NCI-H446 (cell line): ENCODE measurements around the gene GAD1.

Experiments used
- DNase-seq, 2 experiments: peaks; one replicate each; lab custom pipeline; 2025; lab: John Stamatoyannopoulos, UW

Gene GAD1

GRCh38 chr2:170895023-170895757 is 78.5 kb downstream of the GAD1 start:
- DNase-seq = no peak

GRCh38 chr2:170896622-170897021 is 79.9 kb downstream of the GAD1 start:
- DNase-seq = no peak

GRCh38 chr2:170897108-170897507 is 80.4 kb downstream of the GAD1 start:
- DNase-seq = no peak

GRCh38 chr2:170905864-170906263 is 89.2 kb downstream of the GAD1 start:
- DNase-seq = no peak
